Activated T-helper 9 cell treated with anti-CD3 and anti-CD28 coated beads, Interleukin-2, amount 50 U/mL, for 16 hours (primary cell): Measurements from ENCODE around the gene IQCK.

Source experiments
- DNase-seq: peaks from one replicate; pipeline ENCODE4 v3.0.0-alpha.2; 2020; ENCODE audit warnings: low read depth

IQCK gene

DNA sequence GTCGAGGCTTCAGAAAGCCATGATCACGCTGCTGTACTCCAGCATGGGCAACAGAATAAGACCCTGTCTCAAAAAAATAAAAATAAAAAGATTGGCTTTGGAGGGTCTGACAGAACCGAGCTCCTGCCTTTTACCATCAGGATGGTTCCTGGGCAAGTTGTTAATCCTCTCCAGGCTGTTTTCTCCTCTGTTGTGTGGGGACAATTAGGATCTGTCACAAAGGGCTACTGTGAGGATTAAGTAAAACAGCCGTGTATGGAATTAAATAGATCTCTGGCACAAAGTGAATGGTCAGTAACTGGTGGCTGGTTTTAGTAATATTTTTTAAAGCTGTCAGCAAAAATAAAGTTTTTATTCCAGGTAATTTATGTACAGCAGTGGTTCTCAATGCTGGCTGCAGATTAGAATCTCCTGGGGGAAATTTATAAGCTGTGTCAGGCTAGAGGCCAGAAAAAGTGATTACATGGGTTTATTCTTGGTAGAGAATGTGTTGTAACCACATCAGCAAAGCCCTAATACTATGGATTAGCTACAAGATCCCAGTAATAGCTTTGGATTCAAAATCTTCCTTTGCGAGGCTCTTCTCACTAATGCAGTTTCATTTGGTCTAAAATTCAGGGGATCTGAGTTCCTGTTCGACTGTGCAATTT lies 119.4 kb downstream of the IQCK start:
- no peak for DNase-seq

GRCh38 chr16:19837984-19838707 lies 120.1 kb downstream of the IQCK start:
- DNase-seq = no peak

DNA sequence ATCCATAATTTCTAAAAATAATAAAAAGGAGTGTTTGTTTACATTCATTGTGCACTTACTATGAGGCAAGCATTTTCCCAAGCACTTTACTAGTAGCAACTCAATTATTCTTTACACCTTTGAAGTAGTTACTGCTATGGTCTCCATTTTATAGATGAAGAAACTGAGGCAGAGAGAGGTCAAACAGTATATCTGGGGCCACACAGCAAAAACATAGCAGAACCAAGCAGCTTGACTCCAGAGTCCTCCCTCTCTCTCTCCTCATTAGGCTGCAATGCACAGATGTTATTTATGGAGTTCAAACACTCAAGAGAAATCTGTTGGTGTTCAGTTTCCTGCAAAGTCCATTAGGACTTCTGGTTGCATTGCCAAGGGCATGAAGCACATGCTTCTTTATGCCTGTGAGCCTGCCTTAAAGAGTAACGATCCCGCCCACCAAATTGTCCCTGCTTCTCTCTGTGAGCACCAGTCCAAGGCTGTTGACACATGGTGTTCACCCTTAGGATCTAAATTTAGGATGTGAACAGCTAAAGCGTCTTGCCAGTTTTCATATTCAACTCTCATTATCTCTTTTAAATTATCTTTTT lies 122.5 kb downstream of the IQCK start:
- DNase-seq = no peak

- no peak for DNase-seq
Observed at GRCh38 chr16:19841184-19841583, 123.1 kb downstream of the IQCK start.

- no peak for DNase-seq
Observed at GRCh38 chr16:19842426-19843157, 124.5 kb downstream of the IQCK start.

GRCh38 chr16:19843371-19843770 lies 125.3 kb downstream of the IQCK start:
- DNase-seq = no peak

- no peak for DNase-seq
Observed at GRCh38 chr16:19844945-19845641, 127.0 kb downstream of the IQCK start.

DNA sequence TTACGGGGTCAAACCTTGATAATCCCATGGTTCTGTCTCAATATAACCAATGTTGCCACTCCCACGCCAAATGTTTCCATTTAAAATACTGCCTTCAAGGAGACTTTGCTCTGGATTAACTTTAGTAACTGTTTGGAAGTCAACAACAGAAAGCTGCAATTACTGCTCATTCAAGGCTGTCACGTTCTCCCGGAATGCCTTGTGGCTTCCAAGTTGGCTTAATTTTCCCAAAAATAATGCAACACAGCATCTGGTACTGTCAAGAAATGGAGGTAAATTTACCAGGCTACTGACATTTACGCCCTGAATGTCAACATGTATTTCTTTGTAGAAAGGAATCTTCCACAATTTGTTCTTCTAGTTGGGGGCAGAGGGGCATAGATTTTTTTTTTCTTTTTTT lies 128.4 kb downstream of the IQCK start:
- DNase-seq = no peak

- DNase-seq = no peak
Observed at GRCh38 chr16:19848756-19849155, 130.7 kb downstream of the IQCK start.

- DNase-seq = no peak
Observed at GRCh38 chr16:19850131-19850817, 132.2 kb downstream of the IQCK start.

DNA sequence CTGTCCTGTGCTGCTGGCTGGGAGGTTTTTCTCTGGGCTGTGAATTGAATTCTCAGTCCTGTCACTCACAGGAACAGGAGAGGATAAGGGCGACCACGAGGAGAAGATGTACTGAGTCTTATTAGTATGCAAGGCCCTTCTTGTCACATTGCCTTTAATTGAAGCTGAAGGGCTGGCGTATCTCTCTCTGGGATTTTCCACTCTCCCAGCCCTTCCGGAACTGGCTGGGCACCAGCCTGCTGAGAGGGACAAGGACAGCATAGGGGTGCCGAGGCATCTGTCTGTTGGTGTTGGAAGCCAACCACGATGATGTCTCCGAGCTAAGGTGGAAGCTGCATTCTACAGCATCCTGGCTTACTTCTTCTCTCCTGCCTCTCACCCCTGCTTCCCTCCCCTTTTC lies 133.4 kb downstream of the IQCK start:
- DNase-seq = no peak

DNA sequence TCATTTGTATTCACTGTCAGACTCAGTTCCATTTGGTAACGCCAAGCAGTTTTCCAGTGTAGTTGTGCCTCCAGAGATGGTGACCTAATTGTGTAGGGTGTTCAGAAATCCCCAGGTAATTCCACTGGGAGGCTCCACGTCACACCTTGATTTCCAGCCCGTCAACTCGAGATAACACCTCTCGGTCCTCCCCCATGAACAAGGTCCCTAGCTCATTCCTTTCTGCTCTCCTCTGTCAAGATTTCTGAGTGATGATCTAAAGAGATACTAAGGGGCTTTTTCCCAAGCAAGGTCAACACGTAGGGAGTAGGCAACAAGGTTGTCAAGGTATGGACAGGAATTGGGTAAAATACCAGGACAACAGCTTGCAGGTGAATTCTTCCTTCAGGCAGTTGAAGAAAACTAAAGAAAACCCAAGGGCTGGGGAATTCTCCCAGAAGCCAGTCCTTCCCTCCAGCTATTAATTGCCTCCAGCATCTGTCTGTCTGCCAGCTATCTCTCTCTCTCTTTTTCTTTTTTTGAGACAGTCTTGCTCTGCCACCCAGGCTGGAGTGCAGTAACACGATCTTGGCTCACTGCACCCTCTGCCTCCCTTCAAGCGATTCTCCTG lies 135.2 kb downstream of the IQCK start:
- DNase-seq = no peak

GRCh38 chr16:19853742-19854542 lies 135.9 kb downstream of the IQCK start:
- no peak for DNase-seq

DNA sequence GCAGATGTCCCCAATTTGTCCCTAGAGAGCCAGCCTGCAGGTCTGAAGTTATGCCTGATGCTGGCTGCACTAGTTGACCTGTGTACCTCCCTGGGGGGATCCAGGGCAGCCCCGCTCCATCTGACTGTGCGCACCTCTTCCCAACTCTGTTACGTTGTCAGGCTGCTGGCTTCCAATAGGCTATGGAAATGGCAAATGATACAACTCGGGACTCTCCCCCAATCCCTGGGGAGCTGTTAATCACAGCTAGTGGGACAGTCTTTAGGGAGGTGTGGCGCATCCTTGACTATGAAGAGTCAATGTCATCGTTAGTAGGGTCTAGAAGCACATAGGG lies 136.4 kb downstream of the IQCK start:
- no peak for DNase-seq

DNA sequence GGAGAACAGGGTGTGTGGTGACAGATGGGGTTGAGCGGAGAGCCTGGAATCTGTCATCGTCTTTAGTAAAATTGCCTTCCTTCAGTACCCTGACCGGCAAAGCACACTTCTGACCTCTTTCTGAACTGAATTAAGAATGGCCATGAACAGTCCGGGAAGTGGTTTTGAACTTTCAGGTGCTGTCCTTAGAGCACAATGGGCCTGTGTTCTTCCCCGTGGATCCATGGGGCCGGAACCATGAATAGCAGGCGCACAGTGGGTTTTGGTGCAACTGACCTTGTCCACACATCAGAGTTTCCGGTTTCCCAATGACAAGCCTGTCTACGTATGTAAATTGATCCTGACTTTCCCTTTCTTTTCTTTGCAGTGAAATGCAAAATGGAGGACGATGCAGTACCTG lies 138.0 kb downstream of the IQCK start:
- no peak for DNase-seq

DNA sequence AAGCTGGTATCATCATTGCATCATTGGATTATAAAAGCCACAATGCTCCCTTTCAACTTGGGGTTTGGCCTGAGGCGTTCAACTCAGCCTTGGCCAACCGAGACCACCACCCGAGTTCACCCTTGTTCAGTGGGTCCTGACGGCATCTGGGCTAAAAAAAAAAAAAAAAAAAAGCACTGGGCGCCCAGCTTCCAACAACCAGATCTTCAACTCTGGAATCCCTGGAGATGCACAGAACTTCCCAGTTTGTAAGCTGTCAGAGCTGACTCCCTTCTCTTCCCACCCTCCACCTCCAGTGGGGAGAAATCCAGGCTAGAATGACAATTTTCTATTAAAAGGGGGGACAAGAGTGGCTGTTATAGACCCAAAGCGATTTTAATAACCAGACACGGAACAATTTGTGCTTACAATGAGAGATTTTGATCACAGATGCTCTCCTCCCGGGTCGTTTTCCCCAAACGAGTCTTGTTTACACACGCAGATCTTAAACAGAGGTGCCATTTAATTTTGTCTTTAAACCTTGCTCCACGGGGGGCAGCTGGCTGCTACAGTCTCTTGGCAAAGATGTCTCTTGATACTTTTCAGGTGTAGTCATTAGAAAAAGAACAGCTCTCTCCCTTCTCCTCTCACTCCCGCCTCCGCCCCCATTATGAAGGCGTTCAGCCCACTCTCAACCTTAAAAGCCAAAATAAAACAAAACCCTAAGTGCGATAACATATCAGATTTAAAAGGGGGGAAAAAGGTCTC lies 139.7 kb downstream of the IQCK start:
- no peak for DNase-seq

- no peak for DNase-seq
Observed at GRCh38 chr16:19858340-19859018, 140.4 kb downstream of the IQCK start.

DNA sequence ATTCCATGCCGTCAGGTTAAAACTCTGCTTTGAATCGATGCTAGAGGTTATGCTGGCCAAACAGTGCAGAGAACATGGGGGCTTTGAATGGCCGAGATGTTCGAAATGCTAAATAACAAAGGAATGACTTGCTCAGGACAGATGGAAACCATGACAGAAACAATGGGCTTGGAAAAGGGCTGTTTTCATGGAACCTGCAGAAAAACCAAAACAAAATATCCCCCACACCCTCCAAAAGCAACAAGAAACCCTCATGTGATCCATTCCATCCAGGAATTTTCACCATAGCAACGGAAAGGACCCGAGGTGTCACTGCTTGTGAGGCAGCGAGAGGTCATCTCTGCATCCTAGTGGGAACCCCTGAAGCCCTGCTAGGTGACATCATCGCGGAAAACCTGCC lies 141.1 kb downstream of the IQCK start:
- DNase-seq = no peak

DNA sequence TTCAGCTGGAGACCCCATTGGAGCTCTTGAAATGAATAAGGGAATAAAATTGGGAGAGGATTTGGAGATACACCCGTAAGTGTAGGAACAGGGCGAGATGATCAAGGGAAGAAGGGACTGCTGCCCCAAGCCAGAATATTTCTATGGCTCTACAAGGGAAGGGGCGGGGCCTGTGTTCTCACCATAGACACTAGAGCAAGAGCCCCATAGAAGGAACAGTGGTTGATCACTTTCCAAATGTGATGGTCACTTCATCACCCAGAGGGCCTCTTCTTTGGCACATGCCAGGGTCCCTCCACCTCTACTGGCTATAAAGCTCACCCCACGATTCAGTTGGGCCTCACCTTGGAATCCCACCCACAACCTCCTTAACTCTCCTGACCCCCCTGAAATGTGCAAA lies 141.5 kb downstream of the IQCK start:
- no peak for DNase-seq
